ENCODE results near the gene GGT1.
A peak's percentile ranks its signal among the peaks of the same experiment; 100 is the strongest.
"Not testable (repeated sequence)": the region's sequence is repeated elsewhere in the genome, so short reads cannot be mapped to it uniquely, and the experiment has no call there.

The GGT1 gene

DNA sequence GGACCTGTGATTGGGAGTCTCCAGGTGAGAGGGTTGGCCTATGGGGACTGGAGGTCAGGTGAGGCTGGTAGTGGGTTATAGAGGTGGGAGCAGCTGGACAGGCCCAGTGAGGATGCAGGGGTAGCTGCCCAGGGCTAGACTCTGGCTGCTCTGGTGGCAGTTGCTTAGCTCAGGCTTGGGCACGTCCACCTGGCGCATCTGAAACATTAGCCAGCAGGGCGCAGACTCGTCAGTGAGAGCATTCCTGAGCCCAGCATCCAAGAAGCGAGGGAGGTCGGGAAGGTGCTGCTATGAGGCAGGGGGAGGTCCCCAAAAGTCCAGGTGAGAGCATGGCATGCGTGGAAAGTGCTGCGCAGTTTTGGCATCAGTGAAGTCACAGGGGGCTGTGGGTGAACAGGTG is 3.5 kb upstream of the GGT1 start:
- Histone ChIP-seq H3K9ac (no peak overlapping the region), H3K9me3 (no peaks in the 10 kb centered on the region), H3K4me1 (peaks cover 62% of the 10 kb centered on the region), H3K27ac (no peak overlapping the region), H3K4me2 (no peak overlapping the region), H3K36me3 (no peaks in the 10 kb centered on the region), H3K4me3 (no peak overlapping the region), H3K27me3 (no peaks in the 10 kb centered on the region), H4K20me1 (no peaks in the 10 kb centered on the region; the same call in 1 of the 2 replicates)
- TF ChIP-seq Cebpa-rat (IDR thresholded peaks at IDR 0.05), result no peak

DNA sequence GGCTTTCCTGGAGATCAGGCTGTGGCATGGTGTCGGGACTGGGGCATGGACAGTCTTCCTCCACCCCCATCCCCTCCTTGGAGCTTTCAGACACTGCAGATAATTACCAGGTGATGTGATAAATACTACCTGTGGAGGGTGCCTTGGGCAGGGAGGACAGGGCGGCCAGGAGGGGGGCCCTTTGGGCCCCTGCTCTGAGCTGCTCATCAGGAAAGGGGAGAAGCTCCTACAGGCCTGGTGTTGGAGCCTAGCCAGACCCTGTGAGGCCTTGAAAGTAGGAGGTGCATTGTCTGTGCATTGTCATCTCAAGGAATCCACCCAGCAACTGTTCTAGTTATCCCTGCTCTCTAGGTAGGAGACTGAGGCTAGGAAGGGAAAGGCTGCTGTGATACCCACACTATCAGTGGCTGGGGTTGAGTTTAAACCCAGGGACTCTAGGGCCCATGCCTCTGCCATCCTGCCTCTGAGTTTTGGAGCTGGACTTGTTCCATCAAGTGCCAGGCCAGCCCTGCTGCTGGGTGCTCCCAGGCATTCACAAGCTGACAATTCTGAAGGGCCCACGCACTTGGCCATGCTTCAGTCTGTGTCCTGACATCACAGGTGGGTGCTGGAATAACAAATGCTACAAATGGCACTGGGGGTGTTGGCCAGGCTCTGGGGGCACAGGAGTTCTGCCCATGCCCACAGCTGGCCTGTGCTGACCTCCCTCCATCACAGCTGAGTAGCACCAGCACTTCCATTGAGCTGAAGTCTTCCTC is 2.9 kb upstream of the GGT1 start:
- H3K4me2 ChIP-seq, H3K27ac ChIP-seq, H3K9me3 ChIP-seq, H3K36me3 ChIP-seq, H3K4me3 ChIP-seq, H3K27me3 ChIP-seq, H4K20me1 ChIP-seq, H3K9ac ChIP-seq: not testable (repeated sequence)
- peaks cover 55% of the 10 kb centered on the region for H3K4me1 ChIP-seq

DNA sequence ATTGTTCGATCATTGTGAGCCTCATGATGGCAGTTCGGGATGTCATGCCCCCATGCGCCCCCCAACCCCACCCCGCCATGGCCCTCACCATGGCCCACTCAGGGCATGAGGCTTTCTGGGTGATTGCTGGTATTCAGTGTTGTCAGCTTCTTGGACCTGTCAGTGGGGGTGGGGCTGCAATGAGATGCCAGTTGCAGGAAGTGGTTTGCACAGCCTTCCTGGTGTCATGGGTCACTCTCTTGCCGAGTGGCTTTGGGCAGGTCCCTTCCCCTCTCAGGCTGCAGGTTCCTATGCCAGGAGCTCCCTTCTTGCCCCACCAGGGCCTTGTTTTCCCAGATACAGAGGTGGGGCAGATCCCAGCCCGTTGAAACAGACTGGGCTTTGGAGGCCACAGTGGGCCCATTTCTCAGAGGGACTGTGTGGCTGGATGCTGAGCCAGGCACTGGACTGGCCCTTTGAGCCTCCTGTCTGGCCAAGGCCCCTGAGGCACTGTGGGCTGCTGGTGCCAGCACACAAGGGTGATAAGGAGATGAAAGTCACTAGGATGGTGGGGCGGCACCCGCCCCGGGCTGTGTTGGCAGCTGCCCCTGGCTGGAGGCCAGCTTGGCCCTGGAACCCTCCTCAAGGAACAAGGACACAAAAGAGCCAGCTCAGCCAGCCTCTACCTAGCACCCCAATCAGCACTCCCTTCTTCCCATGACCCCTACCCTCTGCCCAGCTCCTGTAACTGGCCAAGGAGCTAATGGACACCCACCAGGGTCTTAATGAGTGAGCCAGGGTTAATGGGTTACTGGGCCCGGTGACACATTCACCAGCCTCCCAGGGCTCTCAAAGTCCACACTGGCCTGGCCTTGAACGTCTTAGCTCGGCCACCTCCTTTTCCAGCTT is 1.5 kb upstream of the GGT1 start:
- Histone ChIP-seq H3K9ac (no peak overlapping the region), H3K4me2 (peak overlapping the region; percentile 63), H3K27me3 (no peaks in the 10 kb centered on the region), H3K36me3 (no peaks in the 10 kb centered on the region), H3K9me3 (no peaks in the 10 kb centered on the region), H3K4me3 (no peak overlapping the region), H3K4me1 (peaks cover 50% of the 10 kb centered on the region), H3K27ac (peak overlapping the region; percentile 53), H4K20me1 (no peaks in the 10 kb centered on the region)
- no peak for TF ChIP-seq Cebpa-rat (IDR thresholded peaks at IDR 0.05)

DNA sequence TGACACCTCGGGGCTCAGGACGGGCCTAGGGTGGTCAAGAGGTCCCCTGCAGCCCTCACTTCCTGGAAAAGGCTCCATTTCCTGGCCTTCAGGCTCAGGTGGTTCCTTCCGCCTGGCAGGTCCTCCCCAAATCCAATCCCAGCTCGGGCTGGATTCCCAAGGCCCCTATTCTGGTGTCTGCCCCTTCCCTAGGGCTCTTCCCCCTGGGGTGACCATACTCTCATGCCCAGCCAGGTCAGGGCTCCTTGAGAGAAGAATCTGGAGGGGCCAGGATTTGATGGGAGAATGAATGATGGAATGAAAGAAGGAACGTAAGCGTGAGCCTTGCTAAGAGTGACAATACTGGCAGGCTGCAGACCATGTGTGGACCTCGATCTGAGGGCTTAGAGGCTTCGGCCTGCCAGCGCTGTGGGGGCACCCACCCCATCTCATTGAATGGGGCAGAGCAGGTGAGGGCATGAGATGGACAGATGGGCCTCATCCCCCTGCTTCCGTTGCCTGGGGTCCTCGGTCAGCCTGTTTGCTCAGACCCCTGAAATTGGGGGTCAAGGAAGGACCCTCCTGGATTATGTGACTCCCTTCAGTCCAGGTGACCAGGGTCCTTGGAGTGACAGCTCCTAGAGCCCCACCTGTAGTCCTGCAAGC is 766 bp upstream of the GGT1 start:
- H3K4me2 ChIP-seq, H3K36me3 ChIP-seq, H4K20me1 ChIP-seq, H3K4me3 ChIP-seq, H3K9me3 ChIP-seq, H3K9ac ChIP-seq, H3K27me3 ChIP-seq: not testable (repeated sequence)
- H3K4me1 ChIP-seq, result peaks cover 52% of the 10 kb centered on the region
- H3K27ac ChIP-seq, result peak overlapping the region; percentile 53; the same call in 1 of the 2 replicates

DNA sequence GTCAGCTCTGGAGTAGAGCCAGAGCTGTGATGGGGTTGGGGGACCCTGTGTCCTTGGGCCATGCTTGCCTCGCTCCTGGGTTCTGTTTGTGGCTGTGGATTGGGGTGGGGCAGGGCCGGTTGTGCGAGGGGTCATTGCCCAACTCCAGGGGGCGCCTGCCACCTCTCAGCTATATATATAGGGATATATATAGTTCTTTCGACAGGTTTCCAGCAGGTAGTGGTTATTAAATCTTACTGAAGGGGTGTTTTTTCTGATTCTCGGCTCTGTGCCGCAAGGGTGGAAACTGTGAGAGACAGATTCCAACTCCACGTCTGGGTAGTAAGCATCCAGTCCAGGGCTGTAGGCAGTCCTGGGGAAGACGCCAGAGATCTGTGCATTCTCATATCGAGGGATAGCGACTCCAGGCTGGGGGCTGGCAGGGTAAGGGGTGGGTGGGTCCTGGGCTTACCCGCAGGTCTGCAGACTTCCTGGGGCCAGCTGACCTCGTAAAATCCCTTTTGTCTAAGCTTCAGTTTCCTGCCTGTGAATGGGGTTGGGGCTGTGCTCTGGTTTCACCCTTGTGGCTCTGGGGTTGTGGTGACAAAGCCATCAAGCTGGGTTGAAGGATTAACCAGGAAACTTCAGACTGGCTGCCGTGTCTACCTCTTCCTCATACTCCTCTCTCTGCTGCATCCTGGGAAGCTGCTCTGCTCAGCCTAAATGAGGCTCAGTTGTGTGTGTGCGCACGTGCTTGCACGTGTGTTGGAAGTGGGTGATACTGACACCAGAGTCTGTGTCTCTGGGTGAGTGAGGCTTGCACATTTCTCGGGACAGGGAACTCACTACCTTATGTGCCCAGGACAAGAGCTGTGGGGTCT is 1.0 kb downstream of the GGT1 start:
- not testable (repeated sequence) for H3K9me3 ChIP-seq, H3K36me3 ChIP-seq, H3K9ac ChIP-seq, H3K4me3 ChIP-seq, H3K27ac ChIP-seq, H4K20me1 ChIP-seq, H3K27me3 ChIP-seq
- Histone ChIP-seq H3K4me2 (peak overlapping the region; percentile 60), H3K4me1 (peaks cover 47% of the 10 kb centered on the region)

DNA sequence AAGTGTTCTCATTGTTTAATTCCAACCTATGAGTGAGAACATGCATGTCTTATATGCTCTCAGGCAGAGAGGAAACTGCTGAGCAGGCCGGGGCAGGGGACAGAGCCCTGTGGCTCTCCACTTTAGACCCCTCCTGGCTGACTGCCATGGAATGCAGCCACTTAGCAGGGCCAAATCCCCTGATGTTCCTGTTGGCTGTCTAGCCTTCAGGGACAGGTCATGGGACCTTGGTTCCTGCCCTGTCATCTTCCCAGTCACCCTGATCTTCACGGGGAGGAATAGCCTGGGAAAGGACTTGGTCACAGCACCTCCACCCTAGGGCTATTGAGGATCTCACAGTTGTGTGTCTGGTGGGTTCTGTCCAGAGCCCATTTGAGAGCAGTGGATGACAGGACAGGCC is 3.3 kb downstream of the GGT1 start:
- H3K4me3 ChIP-seq, H3K9me3 ChIP-seq, H3K36me3 ChIP-seq, H3K27ac ChIP-seq, H3K4me2 ChIP-seq, H4K20me1 ChIP-seq, H3K9ac ChIP-seq, H3K27me3 ChIP-seq: not testable (repeated sequence)
- peaks cover 37% of the 10 kb centered on the region for H3K4me1 ChIP-seq

DNA sequence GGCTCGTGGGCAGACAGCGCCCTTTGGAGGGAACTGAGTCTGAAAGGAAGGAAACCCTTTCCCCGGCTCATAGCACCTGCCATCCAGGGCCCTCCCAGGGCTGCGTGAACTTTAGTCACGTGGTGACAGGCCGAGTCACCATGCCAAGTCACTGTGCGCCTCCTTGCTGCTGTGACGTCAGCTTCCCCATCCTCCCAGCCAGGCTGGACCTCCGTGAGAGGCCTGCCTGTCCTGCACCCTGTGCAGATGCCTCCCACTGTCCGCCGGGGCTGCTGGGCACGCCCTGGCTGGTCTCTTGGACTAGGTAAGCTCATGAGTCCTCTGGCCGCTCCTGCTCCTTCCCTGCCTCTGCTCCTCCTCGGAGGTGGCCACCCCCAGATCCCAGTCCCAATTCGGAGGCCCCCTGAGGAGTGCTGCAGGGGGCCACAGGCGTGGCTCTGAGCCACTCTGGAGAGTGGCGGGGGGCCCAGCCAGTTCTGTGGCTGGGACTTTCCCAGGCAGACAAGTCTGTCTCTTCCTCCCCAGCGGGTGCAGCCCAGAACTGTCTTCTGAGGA is 4.5 kb downstream of the GGT1 start:
- Histone ChIP-seq H3K4me2 (peak overlapping the region; percentile 59), H3K27ac (peak overlapping the region; percentile 59), H3K4me1 (peaks cover 26% of the 10 kb centered on the region)
- not testable (repeated sequence) for H3K9me3 ChIP-seq, H3K9ac ChIP-seq, H3K27me3 ChIP-seq, H4K20me1 ChIP-seq, H3K36me3 ChIP-seq, H3K4me3 ChIP-seq

DNA sequence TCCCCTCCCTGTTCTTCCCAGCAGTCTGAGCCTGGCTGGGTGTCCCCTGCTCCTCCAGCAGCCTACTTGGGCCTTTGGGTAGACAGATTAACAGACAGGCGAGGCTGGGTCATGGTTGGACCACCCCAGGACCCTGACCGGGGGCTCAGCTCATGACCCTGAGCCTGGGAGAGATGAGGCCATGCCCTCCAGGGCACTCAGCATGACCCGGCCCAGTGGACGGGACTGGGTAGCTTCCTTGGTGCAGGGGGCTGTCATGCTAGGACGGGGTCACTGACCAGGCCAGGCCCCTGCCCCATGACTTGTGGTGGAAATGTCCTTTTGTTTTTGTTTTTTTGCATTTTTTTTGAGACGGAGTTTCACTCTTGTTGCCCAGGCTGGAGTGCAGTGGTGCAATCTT is 5.3 kb downstream of the GGT1 start:
- H3K9ac ChIP-seq, H3K4me2 ChIP-seq, H4K20me1 ChIP-seq, H3K36me3 ChIP-seq, H3K9me3 ChIP-seq, H3K27me3 ChIP-seq, H3K27ac ChIP-seq, H3K4me3 ChIP-seq: not testable (repeated sequence)
- H3K4me1 ChIP-seq, result peaks cover 19% of the 10 kb centered on the region

DNA sequence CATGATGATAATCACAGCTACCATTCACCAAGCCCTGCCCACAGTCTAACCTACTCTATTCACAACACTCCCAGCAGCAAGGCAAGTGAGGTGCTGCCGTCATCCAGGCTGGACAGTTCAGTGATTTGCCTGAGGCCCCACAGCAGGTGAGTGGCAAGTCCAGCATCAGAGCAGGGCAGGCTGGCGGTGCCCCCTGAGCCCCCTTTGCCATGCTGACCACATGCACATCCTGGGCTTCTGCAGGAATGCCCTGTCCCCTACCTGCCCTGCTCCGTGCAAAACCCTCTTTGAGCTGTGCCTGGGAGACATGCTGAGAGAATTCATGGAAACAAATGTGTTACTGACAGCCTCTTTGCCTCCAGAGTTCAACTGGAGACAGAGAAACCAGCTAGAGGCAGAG is 6.9 kb downstream of the GGT1 start:
- H3K36me3 ChIP-seq, H3K4me1 ChIP-seq, H3K27me3 ChIP-seq, H3K4me3 ChIP-seq, H3K9me3 ChIP-seq, H3K4me2 ChIP-seq, H3K27ac ChIP-seq, H4K20me1 ChIP-seq, H3K9ac ChIP-seq: not testable (repeated sequence)

DNA sequence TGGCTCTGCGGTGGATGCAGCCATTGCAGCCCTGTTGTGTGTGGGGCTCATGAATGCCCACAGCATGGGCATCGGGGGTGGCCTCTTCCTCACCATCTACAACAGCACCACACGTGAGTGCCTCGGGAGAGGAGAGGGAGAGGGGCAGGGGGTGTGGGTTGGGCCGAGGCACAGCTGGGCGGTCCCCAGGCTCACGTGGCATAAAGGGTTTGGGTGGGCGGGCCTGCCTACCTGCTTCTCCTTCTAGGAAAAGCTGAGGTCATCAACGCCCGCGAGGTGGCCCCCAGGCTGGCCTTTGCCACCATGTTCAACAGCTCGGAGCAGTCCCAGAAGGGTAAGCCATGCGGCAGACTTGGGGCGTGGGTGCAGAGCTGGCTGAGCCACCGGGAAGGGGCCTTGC is 11.8 kb downstream of the GGT1 start:
- H3K36me3 ChIP-seq, H3K27me3 ChIP-seq, H3K4me2 ChIP-seq, H3K9ac ChIP-seq, H3K4me1 ChIP-seq, H3K4me3 ChIP-seq, H3K9me3 ChIP-seq, H3K27ac ChIP-seq, H4K20me1 ChIP-seq: not testable (repeated sequence)

DNA sequence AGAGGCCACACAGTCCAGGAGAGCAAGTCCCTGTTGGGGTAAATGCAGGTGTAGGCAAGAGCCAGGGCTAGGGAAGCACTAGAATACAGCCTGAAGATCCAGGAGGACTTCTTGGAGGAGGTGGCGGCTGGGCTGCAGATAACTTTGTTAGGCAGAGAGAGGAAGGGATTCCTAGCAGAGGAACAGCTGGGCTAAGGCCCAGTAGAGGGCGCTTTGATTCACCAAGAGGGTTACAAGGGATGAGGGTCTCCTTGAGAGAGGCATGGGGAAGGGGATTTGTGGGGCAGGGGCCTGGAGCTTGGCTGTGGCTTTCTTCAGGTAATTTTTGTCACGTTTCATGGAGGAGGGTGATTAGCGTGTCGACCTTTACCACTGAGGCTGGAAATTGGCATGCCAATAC is 18.3 kb downstream of the GGT1 start:
- H3K4me1 ChIP-seq, result peaks cover 16% of the 10 kb centered on the region
- H3K9me3 ChIP-seq, H4K20me1 ChIP-seq: not testable (repeated sequence)

DNA sequence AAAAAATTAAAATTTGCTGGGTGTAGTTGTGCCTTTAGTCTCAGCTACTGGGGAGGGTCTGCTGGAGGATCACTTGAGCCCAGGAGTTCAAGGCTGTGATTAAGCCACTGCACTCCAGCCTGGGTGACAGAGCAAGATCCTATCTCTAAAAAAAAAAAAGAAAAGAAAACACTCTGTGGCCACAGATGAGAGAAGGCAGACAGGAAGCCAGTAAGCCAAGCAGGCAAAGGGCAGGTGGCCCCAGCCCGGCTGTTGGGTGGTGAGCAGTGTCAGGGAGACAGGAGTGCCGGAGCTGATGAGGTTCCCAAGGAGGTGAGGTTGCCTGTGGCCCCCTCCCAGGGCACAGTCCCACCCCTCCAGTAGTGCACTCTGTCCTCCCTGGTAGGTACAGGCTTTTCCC is 19.6 kb downstream of the GGT1 start:
- not testable (repeated sequence) for H3K36me3 ChIP-seq, H4K20me1 ChIP-seq, H3K9ac ChIP-seq, H3K4me3 ChIP-seq, H3K9me3 ChIP-seq, H3K27ac ChIP-seq, H3K27me3 ChIP-seq
- Histone ChIP-seq H3K4me2 (peak overlapping the region; percentile 52), H3K4me1 (peaks cover 16% of the 10 kb centered on the region)

More for the DNA sequence above, 18.3 kb downstream of the GGT1 start:
- not testable (repeated sequence) for H3K27ac ChIP-seq, H3K4me2 ChIP-seq, H3K27me3 ChIP-seq, H3K36me3 ChIP-seq, H3K4me3 ChIP-seq, H3K9ac ChIP-seq

DNA sequence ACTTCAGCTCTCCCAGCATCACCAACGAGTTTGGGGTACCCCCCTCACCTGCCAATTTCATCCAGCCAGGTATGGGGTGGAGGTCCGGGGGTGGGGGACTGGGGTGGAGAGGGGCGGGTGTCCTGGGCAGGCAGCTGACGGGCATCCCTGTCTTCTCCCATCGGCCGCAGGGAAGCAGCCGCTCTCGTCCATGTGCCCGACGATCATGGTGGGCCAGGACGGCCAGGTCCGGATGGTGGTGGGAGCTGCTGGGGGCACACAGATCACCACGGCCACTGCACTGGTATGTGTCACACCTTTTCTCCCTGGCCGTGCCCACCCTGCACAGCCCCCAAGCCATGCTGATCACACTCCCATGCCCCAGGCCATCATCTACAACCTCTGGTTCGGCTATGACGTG is 24.9 kb downstream of the GGT1 start:
- H3K36me3 ChIP-seq, H3K4me3 ChIP-seq, H3K9ac ChIP-seq, H3K27me3 ChIP-seq, H3K27ac ChIP-seq, H4K20me1 ChIP-seq, H3K4me2 ChIP-seq, H3K9me3 ChIP-seq: not testable (repeated sequence)
- peaks cover 22% of the 10 kb centered on the region for H3K4me1 ChIP-seq

All from BLaER1 (cell line).